GM19099 (cell line): ENCODE measurements around the gene C2CD3.

Source experiments
- POLR2A ChIP-seq: IDR thresholded peaks from 3 replicates; pipeline ENCODE4 v1.6.1; 2011; ENCODE audit warnings: low read depth; ENCODE audit not compliant: insufficient read length; ENCODE audit errors: extremely low read depth

The C2CD3 gene

GRCh38 chr11:73995247-73995646 is 175.6 kb downstream of the C2CD3 start:
- no peak for TF ChIP-seq POLR2A

GRCh38 chr11:73991471-73992006 is 179.3 kb downstream of the C2CD3 start:
- TF ChIP-seq POLR2A = no peak

- TF ChIP-seq POLR2A = no peak
These were observed 180.1 kb downstream of the C2CD3 start for GRCh38 chr11:73990730-73991129.

- no peak for TF ChIP-seq POLR2A
These were observed 181.6 kb downstream of the C2CD3 start for GRCh38 chr11:73989156-73989555.

- no peak for TF ChIP-seq POLR2A
These were observed 182.6 kb downstream of the C2CD3 start for GRCh38 chr11:73988227-73988626.

- no peak for TF ChIP-seq POLR2A
These were observed 186.9 kb downstream of the C2CD3 start for GRCh38 chr11:73983741-73984538.

GRCh38 chr11:73982990-73983740 is 187.6 kb downstream of the C2CD3 start:
- TF ChIP-seq POLR2A = peak; percentile 81

GRCh38 chr11:73982595-73982989 is 188.2 kb downstream of the C2CD3 start, which contains the start of gene UCP2:
UCP2 (minus strand) TSS chr11:73982843; CDS start chr11:73978378, 4,465 bp downstream.
- peak; percentile 94 for TF ChIP-seq POLR2A

GRCh38 chr11:73981051-73981805 is 189.6 kb downstream of the C2CD3 start:
- no peak for TF ChIP-seq POLR2A

- no peak for TF ChIP-seq POLR2A
These were observed 190.5 kb downstream of the C2CD3 start for GRCh38 chr11:73980001-73980961.

GRCh38 chr11:73978576-73979086 is 192.2 kb downstream of the C2CD3 start:
- no peak for TF ChIP-seq POLR2A

GRCh38 chr11:73977856-73978519 is 192.8 kb downstream of the C2CD3 start:
- no peak for TF ChIP-seq POLR2A
